Choroid plexus epithelial cell (primary cell): ENCODE measurements around the gene ZBTB42.
A peak's percentile ranks its signal among the peaks of the same experiment; 100 is the strongest.

ENCODE experiments used
- DNase-seq: peaks from one replicate; pipeline ENCODE4 v3.0.0-alpha.2; 2010; ENCODE audit warnings: low read depth
- H3K4me3 ChIP-seq: 2 replicates; pipeline ENCODE4 v1.5.1; 2011; ENCODE audit warnings: low read depth, mild to moderate bottlenecking, control low read depth, low read length, moderate library complexity
- TF ChIP-seq, protein P1 (sequence below): conservative IDR thresholded peaks from 2 replicates; pipeline ENCODE4 v1.5.1; 2011; ENCODE audit warnings: low read depth, mild to moderate bottlenecking, control low read depth, inconsistent platforms, low read length, moderate library complexity

ZBTB42 gene

DNA sequence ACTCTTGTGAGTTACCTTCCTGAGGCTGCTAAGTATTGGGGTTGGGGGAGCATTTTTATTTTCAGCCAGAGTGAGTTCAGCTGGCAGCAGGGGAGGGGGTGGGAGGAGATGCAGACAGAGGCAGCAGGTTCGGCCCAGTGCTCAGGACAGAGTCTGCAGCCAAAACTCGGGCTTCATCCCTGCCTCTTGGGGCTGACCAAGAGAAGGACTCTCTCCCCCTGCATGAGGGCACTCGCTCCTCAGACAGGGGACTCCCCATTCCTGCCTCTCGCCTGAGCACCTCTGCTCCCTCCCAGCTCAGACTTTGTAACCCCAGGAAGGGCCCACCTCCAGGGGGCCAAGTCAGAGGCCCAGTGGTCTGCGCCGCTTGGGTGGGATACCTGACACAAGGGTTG, 4.2 kb upstream of the ZBTB42 start:
- no peak for DNase-seq
- TF ChIP-seq, protein P1, sequence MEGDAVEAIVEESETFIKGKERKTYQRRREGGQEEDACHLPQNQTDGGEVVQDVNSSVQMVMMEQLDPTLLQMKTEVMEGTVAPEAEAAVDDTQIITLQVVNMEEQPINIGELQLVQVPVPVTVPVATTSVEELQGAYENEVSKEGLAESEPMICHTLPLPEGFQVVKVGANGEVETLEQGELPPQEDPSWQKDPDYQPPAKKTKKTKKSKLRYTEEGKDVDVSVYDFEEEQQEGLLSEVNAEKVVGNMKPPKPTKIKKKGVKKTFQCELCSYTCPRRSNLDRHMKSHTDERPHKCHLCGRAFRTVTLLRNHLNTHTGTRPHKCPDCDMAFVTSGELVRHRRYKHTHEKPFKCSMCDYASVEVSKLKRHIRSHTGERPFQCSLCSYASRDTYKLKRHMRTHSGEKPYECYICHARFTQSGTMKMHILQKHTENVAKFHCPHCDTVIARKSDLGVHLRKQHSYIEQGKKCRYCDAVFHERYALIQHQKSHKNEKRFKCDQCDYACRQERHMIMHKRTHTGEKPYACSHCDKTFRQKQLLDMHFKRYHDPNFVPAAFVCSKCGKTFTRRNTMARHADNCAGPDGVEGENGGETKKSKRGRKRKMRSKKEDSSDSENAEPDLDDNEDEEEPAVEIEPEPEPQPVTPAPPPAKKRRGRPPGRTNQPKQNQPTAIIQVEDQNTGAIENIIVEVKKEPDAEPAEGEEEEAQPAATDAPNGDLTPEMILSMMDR, result no peak
- no peak overlapping the region for H3K4me3 ChIP-seq

DNA sequence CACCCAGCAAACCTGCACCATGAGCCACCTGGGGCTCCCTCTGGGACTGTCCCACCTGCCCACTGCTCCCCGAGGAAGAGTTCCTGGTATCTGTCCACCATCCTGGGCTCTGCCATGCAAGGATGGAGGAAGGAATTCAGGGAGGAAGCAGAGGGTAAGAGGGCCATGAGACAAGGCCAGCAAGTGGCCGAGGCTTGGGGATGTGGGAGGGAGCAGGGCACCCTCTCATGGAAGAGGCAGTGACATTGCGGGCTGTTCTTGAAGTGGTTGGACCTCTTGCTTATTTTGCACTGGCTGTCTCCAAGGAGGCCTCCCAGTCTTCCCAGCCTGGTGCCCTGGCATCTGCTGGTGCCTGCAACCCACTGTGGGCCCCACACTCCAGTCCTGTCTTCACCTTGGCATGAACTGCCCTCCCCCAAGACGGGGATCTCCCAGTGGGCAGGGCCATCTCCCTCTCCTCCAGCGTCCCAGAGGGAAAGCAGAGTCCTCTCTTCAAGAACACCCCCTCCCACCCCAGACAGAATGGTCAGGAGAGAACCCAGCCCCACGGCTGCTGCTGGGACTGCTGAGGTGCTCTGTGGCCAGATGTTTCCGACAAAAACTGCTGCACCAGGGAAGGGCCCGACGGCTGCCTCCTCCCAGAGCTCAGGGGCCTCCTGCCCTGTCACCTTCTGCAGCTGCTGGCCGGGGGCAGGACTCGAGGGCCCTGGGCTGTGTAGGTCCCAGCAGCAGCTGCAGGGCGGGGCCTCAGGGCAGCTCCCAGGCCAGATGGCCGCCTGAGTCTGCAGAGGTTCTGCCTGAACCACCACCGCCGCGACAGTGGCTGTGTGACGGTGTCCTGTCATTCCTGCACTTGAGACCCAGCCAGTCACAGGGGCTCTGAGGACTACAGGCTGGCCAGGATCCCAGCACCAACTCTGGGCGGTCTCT, 3.5 kb upstream of the ZBTB42 start:
- DNase-seq, result no peak
- TF ChIP-seq, protein P1, result no peak
- H3K4me3 ChIP-seq, result no peak overlapping the region

DNA sequence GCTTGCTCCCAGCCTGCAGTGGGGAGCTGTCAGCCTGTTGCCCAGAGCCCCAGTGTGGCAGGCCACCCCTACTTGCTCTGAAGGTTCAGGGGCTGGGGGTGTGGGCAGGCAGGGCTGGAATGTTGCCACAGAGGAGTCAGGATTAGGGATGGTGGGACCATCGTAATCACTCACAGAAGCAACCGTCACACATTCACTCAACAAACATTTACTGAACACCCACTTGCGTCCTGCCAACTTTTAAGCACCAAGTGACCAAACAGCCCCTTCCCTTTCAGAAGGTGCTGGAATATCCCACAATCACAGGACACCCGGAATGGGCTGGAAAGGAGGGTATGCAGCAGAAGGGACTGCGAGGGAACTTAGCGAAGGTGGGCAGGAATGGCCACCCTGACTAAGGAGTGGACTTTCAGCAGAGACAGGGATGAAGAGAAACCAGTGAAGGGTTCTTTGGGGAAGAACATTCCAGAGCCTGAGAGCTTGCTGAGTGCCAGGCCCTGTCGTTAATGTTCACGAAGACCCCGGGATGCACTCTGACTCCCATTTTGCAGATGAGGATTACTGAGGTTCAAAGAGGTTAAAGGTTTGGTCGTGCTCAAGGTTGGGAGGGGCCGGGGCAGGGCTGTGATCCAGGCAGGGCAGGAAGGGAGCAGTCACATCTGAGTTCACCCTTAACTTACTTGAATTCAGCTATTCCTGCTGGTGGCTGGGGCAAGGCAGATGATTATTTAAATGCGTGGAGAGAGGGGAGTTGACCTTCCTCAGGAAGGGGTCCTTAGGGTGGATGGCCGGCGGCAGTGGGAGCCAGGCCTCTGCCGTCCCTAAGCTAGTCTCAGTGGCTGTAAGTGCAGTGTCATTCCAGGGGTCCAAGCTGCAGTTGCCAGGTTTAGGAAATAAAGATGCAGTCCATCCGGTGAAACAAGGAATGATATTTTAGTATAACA, 2.3 kb upstream of the ZBTB42 start:
- TF ChIP-seq, protein P1, result no peak
- no peak for DNase-seq

DNA sequence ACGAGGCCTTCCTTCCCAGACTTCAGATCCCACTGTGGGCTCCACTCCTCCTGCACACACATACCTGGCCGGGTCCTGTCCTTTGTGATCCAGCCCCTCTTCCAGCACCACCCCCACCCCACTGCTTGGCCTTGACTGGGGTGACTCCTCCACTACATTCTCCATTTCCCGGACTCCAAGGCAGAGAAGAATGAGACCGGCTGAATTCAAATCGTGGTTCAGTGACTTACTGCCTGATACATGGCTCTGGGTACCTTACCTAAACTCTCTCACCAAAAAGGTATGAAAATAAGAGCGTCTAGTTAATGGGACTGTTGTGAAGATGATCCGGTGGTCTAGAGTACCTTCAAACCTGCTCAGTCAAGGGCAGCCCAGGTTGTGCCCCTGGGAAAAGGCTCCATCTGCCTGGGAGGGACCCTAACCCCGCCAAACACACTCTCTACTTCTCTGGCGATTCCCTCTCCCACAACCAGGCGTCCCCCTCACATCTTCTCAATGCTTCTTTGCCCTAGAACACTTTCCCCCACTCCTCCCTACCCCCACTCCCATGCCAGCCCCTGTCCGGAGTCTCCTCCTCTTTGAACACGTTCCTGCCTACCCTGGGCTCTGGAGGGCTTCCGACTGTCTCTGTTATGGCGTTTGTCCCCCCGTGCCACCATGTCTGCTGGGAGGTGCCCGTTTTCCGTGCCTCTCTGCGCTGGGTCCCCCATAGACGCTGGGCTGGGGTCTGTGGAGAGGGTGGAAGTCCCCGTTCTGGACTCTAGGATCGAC, 1.5 kb upstream of the ZBTB42 start:
- peak overlapping the region; percentile 63 for H3K4me3 ChIP-seq
- no peak for DNase-seq
- TF ChIP-seq, protein P1, result peak; percentile 41

More for the DNA sequence above, 2.3 kb upstream of the ZBTB42 start:
- H3K4me3 ChIP-seq, result no peak overlapping the region

DNA sequence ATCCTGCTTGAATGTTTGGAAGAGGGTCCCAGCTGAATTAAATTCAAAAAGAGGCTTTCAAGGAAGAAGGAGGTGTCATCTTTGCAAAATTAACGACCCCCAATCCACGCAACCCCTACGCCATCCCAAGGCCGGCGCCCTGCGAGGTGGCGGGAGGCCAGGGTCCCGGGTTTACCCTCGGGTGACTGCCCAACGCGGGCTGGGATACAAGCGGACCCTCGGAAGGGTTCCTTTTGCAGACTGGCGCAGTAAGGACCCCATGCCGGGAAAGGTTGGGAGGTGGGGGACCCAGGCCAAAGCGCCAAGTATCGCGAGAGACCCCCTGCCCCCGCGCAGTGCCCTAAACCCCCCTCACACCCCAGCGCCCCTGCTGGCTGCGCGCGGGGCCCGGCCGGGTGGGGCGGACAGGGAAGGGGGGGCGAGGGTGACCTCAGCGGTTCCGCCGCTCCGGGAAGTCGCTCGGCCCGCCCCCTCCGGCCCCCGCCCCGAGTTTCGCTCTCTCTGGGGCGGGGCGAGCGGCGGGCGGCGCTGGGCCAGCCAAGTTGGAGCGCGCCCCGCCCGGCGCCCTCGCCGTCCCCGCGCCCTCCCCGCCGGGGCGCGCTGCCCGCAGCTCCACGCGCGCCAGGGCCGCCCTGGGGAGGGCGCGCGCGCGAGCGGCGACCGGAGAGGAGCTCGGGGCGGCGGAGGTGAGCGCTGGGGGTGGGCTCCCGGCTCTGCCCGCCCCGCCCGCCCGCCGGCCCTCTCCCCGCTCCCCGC, 708 bp upstream of the ZBTB42 start:
- peak overlapping the region; percentile 63 for H3K4me3 ChIP-seq
- peak; percentile 66 for DNase-seq
- TF ChIP-seq, protein P1, result no peak
